IMR-90 (cell line): ENCODE measurements around the gene NAIF1. TPM values are rescaled to one million over a fixed set of nuclear protein-coding genes. Genes with fewer than 3 reads are reported as not detected.

Source experiments
- ATAC-seq: fragments of 200-7000 bp; cut with Tn5 transposase; 2 replicates; pipeline ENCODE4 v1.9.1; 2020; ENCODE audit warnings: low read depth, mild to moderate bottlenecking, moderate library complexity
- BruUV-seq: library from RNA; stranded (reverse); fragments of 400-500 nt; replicated peaks from 2 replicates; lab custom pipeline; 2021; lab: Mats Ljungman, UMichigan
- CTCF ChIA-PET: fragments of 300-600 bp; formaldehyde crosslinking; extraction: SDS; loops from one replicate; lab custom pipeline; 2021; ENCODE audit warnings: antibody characterized with exemption; lab: Yijun Ruan, JAX
- POLR2A ChIA-PET: fragments of 300-600 bp; sonication (Branson Sonifier 250); formaldehyde crosslinking; loops from one replicate; lab custom pipeline; 2022; ENCODE audit warnings: antibody characterized with exemption; ENCODE audit not compliant: unreplicated experiment; lab: Charles Lee
- DNase-seq: peaks from one replicate; pipeline ENCODE4 v3.0.0; 2013
- H2AFZ ChIP-seq: replicated peaks from 2 replicates; pipeline ENCODE3; 2013; ENCODE audit warnings: low read length, mild to moderate bottlenecking; ENCODE audit not compliant: poor library complexity
- H2AK5ac ChIP-seq: 2 replicates; pipeline ENCODE4 v1.6.1; 2013; ENCODE audit warnings: low read depth, low read length, inconsistent platforms
- H2AK9ac ChIP-seq: replicated peaks from 2 replicates; pipeline ENCODE3; 2013; ENCODE audit warnings: mild to moderate bottlenecking, low read depth, low read length, moderate library complexity; ENCODE audit not compliant: poor library complexity
- H2BK120ac ChIP-seq: 2 replicates; pipeline ENCODE4 v1.6.1; 2013; ENCODE audit warnings: low read depth, low read length, inconsistent platforms
- H2BK15ac ChIP-seq: 3 replicates; pipeline ENCODE4 v1.6.1; 2013; ENCODE audit warnings: low read depth, low read length, inconsistent platforms
- H2BK20ac ChIP-seq: 2 replicates; pipeline ENCODE4 v1.6.1; 2013; ENCODE audit warnings: low read depth, mild to moderate bottlenecking, inconsistent platforms, low read length, moderate library complexity
- H2BK5ac ChIP-seq: 2 replicates; pipeline ENCODE4 v1.6.1; 2013; ENCODE audit warnings: mild to moderate bottlenecking, low read depth, low read length, inconsistent platforms; ENCODE audit not compliant: poor library complexity, severe bottlenecking
- H3K14ac ChIP-seq: replicated peaks from 2 replicates; pipeline ENCODE4 v1.6.1; 2013; ENCODE audit warnings: low read depth, low read length, inconsistent platforms
- H3K18ac ChIP-seq: 2 replicates; pipeline ENCODE4 v1.6.1; 2013; ENCODE audit warnings: low read depth, low read length, control low read depth
- H3K23ac ChIP-seq: 2 replicates; pipeline ENCODE4 v1.6.1; 2013; ENCODE audit warnings: low read depth, low read length, inconsistent platforms
- H3K27ac ChIP-seq: 2 replicates; pipeline ENCODE4 v1.5.1; 2013; ENCODE audit warnings: mild to moderate bottlenecking, control low read depth, low read length; ENCODE audit not compliant: insufficient read depth
- H3K27me3 ChIP-seq: 2 replicates; pipeline ENCODE4 v1.6.1; 2013; ENCODE audit warnings: low read length; ENCODE audit not compliant: control insufficient read depth, insufficient read depth
- H3K36me3 ChIP-seq: 2 replicates; pipeline ENCODE4 v1.6.1; 2013; ENCODE audit warnings: low read length, mixed read lengths; ENCODE audit not compliant: control insufficient read depth, insufficient read depth
- H3K4ac ChIP-seq: 2 replicates; pipeline ENCODE4 v1.6.1; 2013; ENCODE audit warnings: low read depth, low read length, inconsistent platforms
- H3K4me1 ChIP-seq: 2 replicates; pipeline ENCODE4 v1.6.1; 2013; ENCODE audit warnings: low read length, mixed read lengths; ENCODE audit not compliant: control insufficient read depth, insufficient read depth
- H3K4me2 ChIP-seq: 2 replicates; pipeline ENCODE4 v1.6.1; 2013; ENCODE audit warnings: low read depth, mild to moderate bottlenecking, control low read depth, low read length, moderate library complexity
- H3K4me3 ChIP-seq: 2 replicates; pipeline ENCODE4 v1.5.1; 2013; ENCODE audit warnings: low read depth, mild to moderate bottlenecking, control low read depth, low read length, moderate library complexity; ENCODE audit not compliant: insufficient read depth
- H3K56ac ChIP-seq: 2 replicates; pipeline ENCODE4 v1.6.1; 2013; ENCODE audit warnings: low read length, inconsistent platforms; ENCODE audit not compliant: insufficient read depth; ENCODE audit errors: extremely low read depth
- H3K79me1 ChIP-seq, 2 experiments: 2 replicates each; pipeline ENCODE4 v1.6.1; 2013; ENCODE audit warnings: low read length in 2 of 2, inconsistent platforms in 1 of 2, low read depth in 1 of 2
- H3K9ac ChIP-seq: 2 replicates; pipeline ENCODE4 v1.6.1; 2013; ENCODE audit warnings: low read depth, low read length, control low read depth
- H3K9me1 ChIP-seq: 2 replicates; pipeline ENCODE4 v1.6.1; 2013; ENCODE audit warnings: low read length, inconsistent platforms; ENCODE audit not compliant: insufficient read depth
- H3K9me3 ChIP-seq: 2 replicates; pipeline ENCODE4 v1.6.1; 2013; ENCODE audit warnings: low read length; ENCODE audit not compliant: control insufficient read depth, insufficient read depth
- H4K20me1 ChIP-seq: 2 replicates; pipeline ENCODE4 v1.6.1; 2013; ENCODE audit warnings: low read length, inconsistent platforms; ENCODE audit not compliant: insufficient read depth
- H4K5ac ChIP-seq: 2 replicates; pipeline ENCODE4 v1.6.1; 2013; ENCODE audit warnings: mild to moderate bottlenecking, low read depth, low read length, control low read depth
- H4K8ac ChIP-seq, 2 experiments: 2 replicates each; pipeline ENCODE4 v1.6.1; 2013; ENCODE audit warnings: low read depth in 2 of 2, low read length in 2 of 2, control low read depth in 1 of 2, inconsistent platforms in 1 of 2
- H4K91ac ChIP-seq: 2 replicates; pipeline ENCODE4 v1.6.1; 2013; ENCODE audit warnings: low read depth, low read length, inconsistent platforms; ENCODE audit not compliant: insufficient read depth
- BHLHE40 ChIP-seq: fragments of 150-350 bp; IDR thresholded peaks from 2 replicates; pipeline ENCODE4 v1.6.1; 2016; ENCODE audit warnings: mild to moderate bottlenecking, low read depth, low read length
- CEBPB ChIP-seq: IDR thresholded peaks from 2 replicates; pipeline ENCODE4 v1.6.1; 2012; ENCODE audit warnings: low read depth, low read length, improper control_type of control experiment
- CHD1 ChIP-seq: IDR thresholded peaks from 2 replicates; pipeline ENCODE4 v1.6.1; 2012; ENCODE audit warnings: low read depth, low read length, improper control_type of control experiment
- NFE2L2 ChIP-seq: fragments of 150-350 bp; IDR thresholded peaks from 2 replicates; pipeline ENCODE4 v1.6.1; 2016; ENCODE audit warnings: low read depth, mild to moderate bottlenecking, low read length
- POLR2A ChIP-seq: IDR thresholded peaks from 2 replicates; pipeline ENCODE4 v1.6.1; 2012; ENCODE audit warnings: mild to moderate bottlenecking, low read depth, low read length
- RCOR1 ChIP-seq: IDR thresholded peaks from 2 replicates; pipeline ENCODE4 v1.6.1; 2012; ENCODE audit warnings: mild to moderate bottlenecking, low read length, improper control_type of control experiment; ENCODE audit not compliant: insufficient replicate concordance
- RFX5 ChIP-seq: IDR thresholded peaks from 2 replicates; pipeline ENCODE4 v1.8.0; 2012; ENCODE audit warnings: low read depth, mild to moderate bottlenecking, low read length, moderate library complexity
- WGBS, 2 experiments: methylation state at CpG; one replicate each; pipeline versions ENCODE4 v1.1.5 to v1.1.7; 2013; ENCODE audit warnings: missing lambda C conversion rate in 2 of 2; ENCODE audit not compliant: insufficient read length in 1 of 2; ENCODE audit errors: extremely low coverage in 2 of 2; 5-methylcytosine and 5-hydroxymethylcytosine counted together
- dilution Hi-C: fragments of 300-500 bp; cut with HindIII; formaldehyde crosslinking; loops from one replicate; pipeline ENCODE4 v1.14.3; 2018; ENCODE audit warnings: low sequenced_read_pairs; ENCODE audit not compliant: unreplicated experiment
- in situ Hi-C: fragments of 300-500 bp; cut with MboI; formaldehyde crosslinking; loops from 3 replicates; pipeline ENCODE4 v1.14.3; 2019; ENCODE audit warnings: low sequenced_read_pairs, inconsistent platforms, mixed read lengths
- intact Hi-C: fragments of 100-400 bp; cut with micrococcal nuclease; formaldehyde crosslinking; loops from 2 replicates; pipeline ENCODE4 v1.10.0; 2022
- polyA plus RNA-seq, 3 experiments: library from polyadenylated mRNA; depleted of rRNA; stranded (reverse); fragments of >200 nt; gene quantifications; 2 replicates each; pipeline ENCODE4 v1.2.3, GENCODE V29; 2012; ENCODE audit warnings: low replicate concordance in 1 of 3
- total RNA-seq: library from RNA; depleted of rRNA; stranded (reverse); fragments of >200 nt; gene quantifications from 2 replicates; pipeline ENCODE4 v1.2.3, GENCODE V29; 2012

The NAIF1 gene
- total and polyA plus RNA-seq, 2 of the 4 experiments (the other 2 are of a cell fraction): 9.7 to 10.1 TPM

DNA sequence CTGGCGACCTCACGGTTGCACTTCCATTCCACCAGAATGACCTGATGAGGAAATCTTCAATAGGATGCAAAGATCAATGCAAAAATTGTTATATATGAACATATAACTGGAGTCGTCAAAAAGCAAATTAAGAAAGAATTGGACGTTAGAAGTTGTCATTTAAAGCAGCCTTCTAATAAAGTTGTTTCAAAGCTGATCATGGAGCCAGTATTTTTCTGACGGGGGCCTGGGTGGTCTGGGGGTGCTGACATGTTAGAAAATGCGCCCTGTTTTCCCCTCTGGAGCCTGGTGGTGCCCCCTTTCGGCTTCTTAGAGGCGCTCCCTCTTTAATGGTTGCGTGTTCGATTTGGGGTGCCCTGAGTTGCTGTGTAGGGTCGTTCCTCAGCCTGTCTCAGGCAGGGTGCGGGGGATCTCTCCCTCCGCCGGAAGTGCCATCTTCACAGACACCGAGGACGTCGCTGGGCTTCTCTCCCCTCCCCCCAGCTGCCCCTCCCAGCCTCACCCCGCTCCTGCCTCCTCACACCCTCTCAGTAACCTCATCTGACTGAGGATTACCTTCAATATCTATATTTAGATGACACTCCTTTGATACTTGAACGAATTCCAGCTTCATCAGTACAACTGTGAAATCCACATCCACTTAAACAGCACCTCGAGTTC lies 42.1 kb upstream of the NAIF1 start:
- in situ Hi-C loops (no loop called here), intact Hi-C loops (no loop called here)
- POLR2A ChIA-PET: no interaction called here

More for the DNA sequence above, 42.1 kb upstream of the NAIF1 start:
- Histone ChIP-seq H2AFZ (no peak overlapping the region), H3K14ac (no peak overlapping the region), H3K4ac (no peak overlapping the region), H3K23ac (no peak overlapping the region), H4K5ac (no peak overlapping the region), H2BK120ac (no peak overlapping the region), H3K79me1 (peaks cover 5 to 22% of the 10 kb centered on the region in 2 experiments; a peak in 1 of 4 replicates), H4K20me1 (peaks cover 20% of the 10 kb centered on the region), H3K27ac (no peak overlapping the region), H3K9me3 (no peaks in the 10 kb centered on the region), H3K4me2 (no peak overlapping the region), H3K56ac (no peak overlapping the region), H2BK15ac (no peak overlapping the region), H2BK5ac (no peak overlapping the region), H4K8ac (no peak overlapping the region), H4K91ac (no peak overlapping the region), H3K9me1 (no peaks in the 10 kb centered on the region), H3K4me3 (no peak overlapping the region), H3K27me3 (no peaks in the 10 kb centered on the region), H3K18ac (no peak overlapping the region), H2BK20ac (no peak overlapping the region), H3K9ac (no peak overlapping the region), H3K36me3 (peaks cover 43% of the 10 kb centered on the region), H2AK9ac (no peak overlapping the region), H2AK5ac (no peak overlapping the region), H3K4me1 (no peaks in the 10 kb centered on the region)
- TF ChIP-seq RCOR1: no peak
- TF ChIP-seq RFX5: no peak
- TF ChIP-seq BHLHE40: no peak
- no peak for TF ChIP-seq CHD1
- TF ChIP-seq CEBPB: no peak
- no peak for TF ChIP-seq NFE2L2
- no peak for TF ChIP-seq POLR2A
- ATAC-seq: no peak
- WGBS, 2 experiments: 67% methylated on average over 5 of the region's 20 CpGs; no CpG with 5 or more reads in 1 of the 2 experiments
- no TSS peak for BruUV-seq
- DNase-seq: no peak
- CTCF ChIA-PET: interaction anchor here (1.0 kb wide), 1 partner anchor 8 kb away, joined by 3 read pairs; no protein-coding TSS in a partner anchor
- dilution Hi-C loops: no loop called here
